Stomach (tissue), 9 donors: ENCODE results near the gene AUTS2. TPM values are rescaled to one million over a fixed set of nuclear protein-coding genes. Genes with fewer than 3 reads are reported as not detected.

ENCODE experiments used
- DNase-seq, 2 donors: peaks; one replicate each; pipeline versions ENCODE4 v3.0.0 to v3.0.0-alpha.2; 2013 to 2019
- H3K27ac ChIP-seq, 5 donors: fragments of 200-600 bp in 4 of 5; sonication (generic) in 4 of 5; one replicate each; pipeline ENCODE4 v1.5.1; 2013 to 2019; ENCODE audit warnings: mild to moderate bottlenecking in 1 of 5, moderate library complexity in 1 of 5
- H3K27me3 ChIP-seq, 3 donors: fragments of 200-600 bp; sonication (generic); one replicate each; pipeline ENCODE4 v1.5.1; 2017 to 2019; ENCODE audit warnings: mixed run types in 1 of 3
- H3K36me3 ChIP-seq, 4 donors: fragments of 200-600 bp; sonication (generic); 1 replicate in 3 of 4; 2 replicates in 1 of 4; pipeline ENCODE4 v1.5.1; 2016 to 2019
- H3K4me1 ChIP-seq, 4 donors: fragments of 200-600 bp; sonication (generic); one replicate each; pipeline ENCODE4 v1.5.1; 2016 to 2019
- H3K4me3 ChIP-seq, 4 donors: fragments of 200-600 bp; sonication (generic) in 3 of 4; one replicate each; pipeline ENCODE4 v1.5.1; 2016 to 2019; ENCODE audit warnings: mild to moderate bottlenecking in 1 of 4
- H3K9me3 ChIP-seq, 4 donors: fragments of 200-600 bp; sonication (generic); one replicate each; pipeline ENCODE4 v1.5.1; 2016 to 2019
- EP300 ChIP-seq: sonication (generic); formaldehyde crosslinking; IDR thresholded peaks from one replicate; pipeline ENCODE4 v1.6.1; 2017; ENCODE audit warnings: antibody characterized with exemption
- POLR2A ChIP-seq, 4 donors: fragments of 450-650 bp; IDR thresholded peaks; one replicate each; pipeline ENCODE4 v1.6.1; 2016; ENCODE audit warnings: antibody characterized with exemption in 4 of 4, control low read depth in 2 of 4, mild to moderate bottlenecking in 1 of 4, moderate library complexity in 1 of 4
- POLR2AphosphoS5 ChIP-seq, 3 donors: sonication (generic); formaldehyde crosslinking; IDR thresholded peaks; one replicate each; pipeline ENCODE4 v1.6.1; 2016; ENCODE audit warnings: antibody characterized with exemption in 3 of 3
- WGBS, 5 donors: extraction: QIAGEN DNeasy Blood & Tissue Kit in 3 of 5; methylation state at CpG; one replicate each; pipeline versions ENCODE4 v1.1.5 to v1.1.7; 2013 to 2018; 5-methylcytosine and 5-hydroxymethylcytosine counted together
- intact Hi-C: fragments of 100-400 bp; cut with DNase I; formaldehyde crosslinking; loops from one replicate; pipeline ENCODE4 v1.15.1; 2023; ENCODE audit warnings: low total_unique reads
- polyA plus RNA-seq, 3 donors: library from polyadenylated mRNA; stranded (reverse); fragments of 200-250 nt; gene quantifications; one replicate each; pipeline ENCODE4 v1.2.3, GENCODE V29; 2013
- total RNA-seq, 5 donors: library from RNA; depleted of rRNA; stranded (reverse); fragments of >200 nt; gene quantifications; one replicate each; pipeline versions ENCODE4 v1.1.0 to v1.2.3, GENCODE V29; 2014 to 2016
- TF ChIP-seq, protein P1 (sequence below), 7 experiments: fragments of 450-650 bp in 4 of 7; fragments of 200-600 bp in 3 of 7; sonication (generic) in 3 of 7; IDR thresholded peaks; one replicate each; pipeline ENCODE4 v1.5.1; 2016 to 2019; ENCODE audit warnings: antibody characterized with exemption in 7 of 7, control low read depth in 2 of 7, mild to moderate bottlenecking in 1 of 7
- donor health status: healthy with polysubstance abuse.
- donor health status: Bipolar disorder and iron deficiency.
- donor health status: healthy.

Gene AUTS2
- total and polyA plus RNA-seq, 8 donors, result 3.8 to 90.3 (median 38.1) TPM

DNA sequence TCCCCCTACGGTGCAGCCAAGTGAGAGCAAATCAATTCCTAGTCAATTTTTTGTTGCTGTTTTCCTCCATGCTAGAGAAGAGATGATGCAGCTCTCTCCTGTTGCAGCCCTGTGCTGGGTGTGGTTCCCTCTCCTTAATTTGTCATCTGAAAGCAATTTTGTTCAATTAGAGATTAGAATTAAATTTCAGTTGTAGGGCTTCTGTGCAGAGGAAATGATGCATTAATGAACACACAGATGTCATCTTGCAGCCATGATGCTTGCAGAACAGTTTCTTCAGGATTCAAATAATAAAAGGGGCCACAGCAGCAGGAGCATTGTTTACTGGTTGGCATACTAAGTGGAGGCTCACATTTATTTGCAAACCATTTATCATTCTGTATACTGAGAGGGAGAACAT is 266.0 kb downstream of the AUTS2 start:
- DNase-seq, result no peak
- intact Hi-C loops, result no loop called here
- H3K36me3 ChIP-seq, result no peaks in the 10 kb centered on the region
- peaks cover 0 to 5% (median 0%) of the 10 kb centered on the region in 4 donors for H3K4me1 ChIP-seq
- no peak overlapping the region for H3K27ac ChIP-seq
- H3K4me3 ChIP-seq, result no peak overlapping the region
- 79 to 92% (median 85%) methylated on average over 1 of the region's 1 CpG for WGBS, 5 donors
- TF ChIP-seq POLR2A (IDR thresholded peaks at IDR 0.05) (no peak), EP300 (no peak), POLR2AphosphoS5 (IDR thresholded peaks at IDR 0.05) (no peak)
- TF ChIP-seq, protein P1, sequence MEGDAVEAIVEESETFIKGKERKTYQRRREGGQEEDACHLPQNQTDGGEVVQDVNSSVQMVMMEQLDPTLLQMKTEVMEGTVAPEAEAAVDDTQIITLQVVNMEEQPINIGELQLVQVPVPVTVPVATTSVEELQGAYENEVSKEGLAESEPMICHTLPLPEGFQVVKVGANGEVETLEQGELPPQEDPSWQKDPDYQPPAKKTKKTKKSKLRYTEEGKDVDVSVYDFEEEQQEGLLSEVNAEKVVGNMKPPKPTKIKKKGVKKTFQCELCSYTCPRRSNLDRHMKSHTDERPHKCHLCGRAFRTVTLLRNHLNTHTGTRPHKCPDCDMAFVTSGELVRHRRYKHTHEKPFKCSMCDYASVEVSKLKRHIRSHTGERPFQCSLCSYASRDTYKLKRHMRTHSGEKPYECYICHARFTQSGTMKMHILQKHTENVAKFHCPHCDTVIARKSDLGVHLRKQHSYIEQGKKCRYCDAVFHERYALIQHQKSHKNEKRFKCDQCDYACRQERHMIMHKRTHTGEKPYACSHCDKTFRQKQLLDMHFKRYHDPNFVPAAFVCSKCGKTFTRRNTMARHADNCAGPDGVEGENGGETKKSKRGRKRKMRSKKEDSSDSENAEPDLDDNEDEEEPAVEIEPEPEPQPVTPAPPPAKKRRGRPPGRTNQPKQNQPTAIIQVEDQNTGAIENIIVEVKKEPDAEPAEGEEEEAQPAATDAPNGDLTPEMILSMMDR (IDR thresholded peaks at IDR 0.05), result no peak
- no peaks in the 10 kb centered on the region for H3K9me3 ChIP-seq
- H3K27me3 ChIP-seq, result no peaks in the 10 kb centered on the region

DNA sequence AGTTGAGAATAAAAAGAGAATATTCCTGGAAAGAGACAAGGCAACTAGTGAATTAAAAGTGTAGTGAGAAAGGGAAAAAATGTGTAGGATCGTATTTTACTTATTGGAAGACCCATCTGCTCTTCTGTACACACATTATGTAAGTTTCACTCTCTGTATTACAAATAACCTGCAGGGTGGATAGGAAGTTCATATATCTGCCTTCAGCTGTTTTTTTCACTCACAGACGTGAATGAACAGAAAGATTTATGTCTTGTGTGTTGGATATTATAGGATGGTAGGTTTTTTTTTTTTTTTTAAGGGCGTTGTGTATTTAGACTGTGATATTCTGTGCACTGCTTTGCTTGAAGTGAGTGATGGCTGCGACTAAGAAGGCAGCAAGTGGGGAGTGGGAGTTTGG is 266.5 kb downstream of the AUTS2 start:
- Histone ChIP-seq H3K27me3 (no peaks in the 10 kb centered on the region), H3K4me3 (no peak overlapping the region), H3K36me3 (no peaks in the 10 kb centered on the region), H3K4me1 (peaks cover 0 to 5% (median 0%) of the 10 kb centered on the region in 4 donors), H3K27ac (no peak overlapping the region), H3K9me3 (no peaks in the 10 kb centered on the region)
- TF ChIP-seq POLR2AphosphoS5 (IDR thresholded peaks at IDR 0.05) (no peak), EP300 (no peak)
- TF ChIP-seq, protein P1 (IDR thresholded peaks at IDR 0.05), result no peak
- intact Hi-C loops, result no loop called here
- WGBS, 5 donors, result 66 to 74% (median 71%) methylated on average over 4 of the region's 4 CpGs
- no peak for DNase-seq

DNA sequence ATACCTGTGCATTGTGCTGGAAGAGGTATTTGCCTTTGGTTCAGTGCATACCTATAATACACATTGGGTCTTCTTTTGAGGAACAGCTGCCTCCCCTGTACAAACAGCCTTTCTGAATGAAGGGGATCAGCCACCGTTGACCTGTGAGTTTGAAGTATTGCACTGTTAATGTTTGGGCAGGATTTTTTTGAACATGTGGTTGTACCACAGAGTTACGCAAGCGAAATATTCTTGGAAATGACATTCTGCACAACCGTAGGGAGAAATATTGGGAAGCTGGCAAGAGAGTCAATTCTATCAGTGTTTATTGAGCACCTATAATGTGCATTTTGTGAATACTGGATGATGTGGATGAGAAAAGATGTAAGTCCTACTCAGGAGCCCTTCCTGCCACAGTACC is 270.6 kb downstream of the AUTS2 start:
- Histone ChIP-seq H3K27ac (no peak overlapping the region), H3K9me3 (no peaks in the 10 kb centered on the region), H3K36me3 (no peaks in the 10 kb centered on the region), H3K4me3 (no peak overlapping the region), H3K4me1 (peaks cover 0 to 11% (median 4%) of the 10 kb centered on the region in 4 donors), H3K27me3 (no peaks in the 10 kb centered on the region)
- WGBS, 5 donors, result 88 to 92% (median 89%) methylated on average over 4 of the region's 4 CpGs
- DNase-seq, result no peak
- intact Hi-C loops, result no loop called here
- TF ChIP-seq EP300, result no peak
- no peak for TF ChIP-seq POLR2A (IDR thresholded peaks at IDR 0.05)
- no peak for TF ChIP-seq POLR2AphosphoS5 (IDR thresholded peaks at IDR 0.05)
- TF ChIP-seq, protein P1 (IDR thresholded peaks at IDR 0.05), result no peak

DNA sequence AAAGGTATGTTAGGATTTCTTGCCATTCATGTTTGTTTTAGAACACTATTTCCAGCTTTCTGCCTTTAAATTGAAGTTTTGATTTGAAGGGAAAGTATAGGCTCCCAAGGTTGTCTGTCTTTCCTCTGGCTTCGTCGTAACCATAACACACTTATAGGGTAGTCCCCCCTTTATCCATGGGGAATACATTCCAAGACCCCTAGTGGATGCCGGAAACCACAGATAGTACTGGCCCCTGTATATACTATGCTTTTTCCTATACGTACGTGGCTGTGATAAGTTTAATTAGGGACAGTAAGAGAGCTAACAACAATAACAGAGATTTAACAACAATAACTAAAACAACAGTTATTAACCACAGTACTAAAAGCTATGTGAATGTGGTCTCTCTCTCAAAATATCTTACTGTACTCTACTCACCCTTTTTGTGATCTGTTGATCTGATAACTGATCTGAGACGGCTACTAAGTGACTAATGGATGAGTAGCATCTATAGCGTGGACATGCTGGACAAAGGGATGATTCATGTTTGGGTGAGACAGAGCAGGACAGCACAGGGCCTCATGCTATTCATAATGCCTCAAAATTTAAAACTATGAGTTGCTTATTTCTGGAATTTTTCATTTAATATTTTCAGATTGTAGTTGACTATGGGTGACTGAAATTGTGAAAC is 273.1 kb downstream of the AUTS2 start:
- peaks cover 0 to 11% (median 4%) of the 10 kb centered on the region in 4 donors for H3K4me1 ChIP-seq
- H3K4me3 ChIP-seq, result no peak overlapping the region
- 76 to 85% (median 83%) methylated on average over 7 of the region's 7 CpGs for WGBS, 5 donors
- H3K36me3 ChIP-seq, result no peaks in the 10 kb centered on the region
- no peak for DNase-seq
- H3K9me3 ChIP-seq, result no peaks in the 10 kb centered on the region
- intact Hi-C loops, result no loop called here
- H3K27ac ChIP-seq, result no peak overlapping the region
- no peaks in the 10 kb centered on the region for H3K27me3 ChIP-seq
- TF ChIP-seq, protein P1 (IDR thresholded peaks at IDR 0.05), result no peak
- TF ChIP-seq EP300, result no peak
- TF ChIP-seq POLR2A (IDR thresholded peaks at IDR 0.05), result no peak
- TF ChIP-seq POLR2AphosphoS5 (IDR thresholded peaks at IDR 0.05), result no peak
